GM21786 (cell line): ENCODE results near the gene SAMHD1.
"Not testable (repeated sequence)": the region's sequence is repeated elsewhere in the genome, so short reads cannot be mapped to it uniquely, and the experiment has no call there.

ENCODE experiments used
- ATAC-seq: cut with Tn5 transposase; IDR thresholded peaks from one replicate; pipeline ENCODE4 v1.9.1; 2021; ENCODE audit not compliant: unreplicated experiment

The SAMHD1 gene

GRCh38 chr20:36951198-36951978, at the start of gene SAMHD1:
Gene SAMHD1 (minus strand): TSS chr20:36951708. CDS start chr20:36951643, 65 bp downstream.
- peak; percentile 88 for ATAC-seq

DNA sequence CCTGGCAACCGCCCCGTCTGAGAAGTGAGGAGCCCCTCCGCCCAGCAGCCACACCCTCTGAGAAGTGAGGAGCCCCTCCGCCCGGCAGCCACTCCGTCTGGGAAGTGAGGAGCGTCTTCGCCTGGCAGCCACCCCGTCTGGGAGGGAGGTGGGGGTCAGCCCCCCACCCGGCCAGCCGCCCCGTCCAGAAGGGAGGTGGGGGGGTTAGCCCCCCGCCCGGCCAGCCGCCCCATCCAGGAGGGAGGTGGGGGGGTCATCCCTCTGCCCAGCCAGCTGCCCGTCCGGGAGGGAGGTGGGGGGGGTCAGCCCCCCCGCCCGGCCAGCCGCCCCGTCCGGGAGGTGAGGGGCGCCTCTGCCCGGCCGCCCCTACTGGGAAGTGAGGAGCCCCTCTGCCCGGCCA, 48.7 kb upstream of the SAMHD1 start:
- ATAC-seq, result not testable (repeated sequence)

DNA sequence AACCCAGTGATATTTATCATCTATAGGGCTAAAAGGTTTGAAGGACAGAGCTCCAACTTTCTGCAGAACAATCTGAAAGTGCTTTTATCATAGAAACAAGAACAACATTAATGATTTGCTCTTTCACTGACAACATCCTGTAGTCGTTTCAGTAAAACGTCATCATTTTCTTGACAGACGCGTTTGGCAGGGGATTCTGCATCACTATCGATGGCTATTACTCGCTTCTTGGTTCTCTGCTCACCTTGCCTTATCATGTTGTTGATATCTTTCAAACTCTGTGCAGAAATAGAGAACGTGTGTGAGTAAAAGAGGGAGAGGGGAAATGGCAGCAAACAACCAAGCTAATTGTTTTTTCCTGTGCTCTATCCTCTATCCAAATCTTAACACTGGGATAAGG, 47.1 kb upstream of the SAMHD1 start:
- no peak for ATAC-seq

DNA sequence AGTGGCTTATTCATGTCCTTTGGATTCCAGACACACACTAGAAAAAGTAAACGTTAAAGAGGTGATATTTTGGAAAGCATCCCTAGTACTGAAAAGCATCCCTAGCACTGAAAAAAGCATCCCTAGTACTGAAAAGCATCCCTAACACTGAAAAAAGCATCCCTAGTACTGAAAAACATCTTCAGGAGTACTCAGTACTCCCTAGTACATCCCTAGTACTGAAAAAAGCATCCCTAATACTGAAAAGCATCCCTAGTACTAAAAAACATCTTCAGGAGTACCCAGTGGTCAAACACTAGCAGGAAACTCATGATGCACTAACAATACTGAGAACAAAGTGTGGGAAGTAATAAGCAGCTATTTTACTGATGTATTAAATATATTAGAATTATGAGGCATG, 45.6 kb upstream of the SAMHD1 start:
- ATAC-seq, result no peak

GRCh38 chr20:36994221-36994620, 42.7 kb upstream of the SAMHD1 start:
- ATAC-seq, result not testable (repeated sequence)

- no peak for ATAC-seq
Measured at GRCh38 chr20:36992802-36993334, 41.4 kb upstream of the SAMHD1 start.

GRCh38 chr20:36991703-36992102, 40.2 kb upstream of the SAMHD1 start:
- ATAC-seq, result no peak

- ATAC-seq, result no peak
Measured at GRCh38 chr20:36989797-36990196, 38.3 kb upstream of the SAMHD1 start.

DNA sequence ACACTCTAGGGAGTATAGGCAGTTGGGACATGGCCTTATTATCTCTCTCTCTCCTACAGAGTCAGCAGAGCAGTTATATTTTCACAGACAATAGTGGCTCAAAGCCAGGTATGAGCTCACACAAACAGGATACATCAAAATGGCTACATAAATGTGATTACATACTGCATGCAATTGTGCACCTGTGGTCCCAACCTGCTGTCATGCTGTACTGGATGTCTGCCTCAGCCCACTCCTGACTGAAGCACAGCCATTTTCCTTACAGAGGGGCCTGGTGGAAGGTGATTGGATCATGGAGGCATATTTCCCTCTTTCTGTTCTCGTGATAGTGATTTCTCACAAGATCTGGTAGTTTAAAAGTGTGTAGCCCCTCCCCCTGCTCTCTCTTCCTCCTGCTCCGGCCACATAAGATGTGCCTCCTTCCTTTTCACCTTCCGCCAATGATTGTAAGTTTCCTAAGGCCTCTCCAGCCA, 37.0 kb upstream of the SAMHD1 start:
- ATAC-seq, result no peak

DNA sequence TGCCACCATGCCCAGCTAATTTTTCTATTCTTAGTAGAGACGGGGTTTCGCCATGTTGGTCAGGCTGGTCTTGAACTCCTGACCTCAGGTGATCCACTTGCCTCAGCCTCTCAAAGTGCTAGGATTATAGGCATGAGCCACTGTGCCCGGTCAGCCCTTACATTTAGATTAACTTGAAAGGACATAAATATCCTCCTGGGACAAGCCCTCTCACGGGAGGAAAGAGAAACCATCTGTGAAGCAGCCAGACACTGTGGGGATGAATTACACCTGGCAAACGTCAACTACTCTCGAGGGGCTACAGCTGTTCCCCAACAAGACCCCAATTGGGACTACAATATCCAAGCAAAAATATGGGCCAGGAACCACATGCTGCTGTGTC, 32.7 kb upstream of the SAMHD1 start:
- ATAC-seq, result no peak

- ATAC-seq, result no peak
Measured at GRCh38 chr20:36975099-36975818, 23.8 kb upstream of the SAMHD1 start.

- no peak for ATAC-seq
Measured at GRCh38 chr20:36974660-36975059, 23.2 kb upstream of the SAMHD1 start.

DNA sequence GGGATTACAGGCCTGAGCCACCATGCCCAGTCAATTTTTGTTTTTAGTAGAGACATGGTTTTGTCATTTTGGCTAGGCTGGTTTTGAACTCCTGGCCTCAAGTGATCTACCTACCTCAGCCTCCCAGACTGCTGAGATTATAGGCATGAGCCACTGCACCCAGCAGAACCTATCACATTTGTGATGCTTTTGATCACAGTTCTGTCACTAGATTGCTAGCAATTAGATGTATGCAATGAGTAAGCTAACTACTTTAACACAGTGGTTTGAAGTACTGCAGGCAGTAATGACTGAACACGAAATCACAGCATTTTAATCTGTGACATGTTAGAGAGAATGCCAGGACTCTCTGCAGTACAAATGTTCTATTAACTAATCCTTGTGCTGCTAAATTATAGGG, 19.6 kb upstream of the SAMHD1 start:
- ATAC-seq, result no peak

DNA sequence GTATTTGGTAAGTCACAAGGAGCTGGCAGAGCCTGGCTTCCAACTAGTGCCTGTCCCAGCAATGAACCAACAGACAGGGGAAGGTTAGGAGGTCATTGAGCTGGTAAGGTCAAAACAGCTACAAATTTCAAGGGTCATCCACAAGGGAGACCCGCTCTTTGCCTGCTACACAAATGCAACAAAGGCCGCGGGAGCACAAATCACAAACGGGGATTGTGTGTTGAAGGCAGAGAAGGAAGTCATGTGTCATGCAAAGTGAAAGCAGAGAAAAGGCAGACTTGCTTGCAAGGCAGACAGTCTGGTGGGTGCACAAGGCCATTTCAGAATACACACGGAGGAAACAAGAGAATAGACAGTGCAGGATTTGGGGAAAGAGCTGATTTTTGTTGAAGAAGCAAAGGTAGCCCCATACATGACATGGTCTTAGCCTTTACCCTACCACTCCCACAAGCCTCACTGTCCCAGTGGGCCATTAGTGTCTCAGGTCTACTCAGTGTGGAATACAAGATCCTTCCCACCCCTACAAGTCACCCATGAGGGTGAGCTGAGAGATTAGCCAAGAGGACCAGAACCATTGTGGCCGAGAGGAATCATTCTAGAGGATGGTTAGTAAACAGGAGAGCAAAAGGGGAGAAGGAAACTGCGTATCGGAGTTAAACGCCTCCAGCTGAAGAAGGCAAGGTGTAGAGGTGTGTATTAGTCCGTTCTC, 18.1 kb upstream of the SAMHD1 start:
- no peak for ATAC-seq

- ATAC-seq, result no peak
Measured at GRCh38 chr20:36969051-36969450, 17.5 kb upstream of the SAMHD1 start.

DNA sequence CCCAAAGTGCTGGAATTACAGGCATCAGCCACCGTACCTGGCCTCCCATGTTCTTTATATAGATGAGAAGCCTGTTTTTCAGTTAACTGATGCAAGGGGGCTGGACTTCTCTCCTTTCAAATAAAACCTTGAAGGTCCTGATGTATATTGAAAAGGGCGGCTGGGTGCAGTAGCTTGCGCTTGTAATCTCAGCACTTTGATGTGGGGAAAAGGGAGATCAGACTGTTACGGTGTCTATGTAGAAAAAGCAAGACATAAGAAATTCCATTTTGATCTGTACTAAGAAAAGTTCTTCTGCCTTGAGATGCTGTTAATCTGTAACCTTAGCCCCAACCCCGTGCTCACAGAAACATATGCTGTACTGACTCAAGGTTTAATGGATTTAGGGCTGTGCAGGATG, 16.1 kb upstream of the SAMHD1 start:
- ATAC-seq, result no peak

DNA sequence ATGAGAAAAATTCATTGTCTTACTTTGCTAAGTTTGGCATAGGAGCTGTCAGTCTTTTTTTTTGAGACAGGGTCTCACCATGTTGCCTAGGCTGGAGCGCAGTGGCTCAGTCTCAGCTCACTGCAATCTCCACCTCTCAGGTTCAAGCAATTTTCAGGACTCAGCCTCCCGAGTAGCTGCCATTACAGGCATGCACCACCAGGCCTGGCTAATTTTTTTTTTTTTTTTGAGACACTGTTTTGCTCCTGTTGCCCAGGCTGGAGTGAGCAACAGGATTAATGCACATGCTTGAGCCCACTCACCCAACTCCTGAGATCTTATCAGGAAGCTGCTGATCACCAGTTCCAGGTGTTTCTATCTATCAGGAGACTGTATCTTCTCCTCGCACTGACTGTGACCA, 15.5 kb upstream of the SAMHD1 start:
- not testable (repeated sequence) for ATAC-seq

- not testable (repeated sequence) for ATAC-seq
Measured at GRCh38 chr20:36962354-36962941, 10.9 kb upstream of the SAMHD1 start.

GRCh38 chr20:36959242-36959641, 7.7 kb upstream of the SAMHD1 start:
- ATAC-seq, result no peak

DNA sequence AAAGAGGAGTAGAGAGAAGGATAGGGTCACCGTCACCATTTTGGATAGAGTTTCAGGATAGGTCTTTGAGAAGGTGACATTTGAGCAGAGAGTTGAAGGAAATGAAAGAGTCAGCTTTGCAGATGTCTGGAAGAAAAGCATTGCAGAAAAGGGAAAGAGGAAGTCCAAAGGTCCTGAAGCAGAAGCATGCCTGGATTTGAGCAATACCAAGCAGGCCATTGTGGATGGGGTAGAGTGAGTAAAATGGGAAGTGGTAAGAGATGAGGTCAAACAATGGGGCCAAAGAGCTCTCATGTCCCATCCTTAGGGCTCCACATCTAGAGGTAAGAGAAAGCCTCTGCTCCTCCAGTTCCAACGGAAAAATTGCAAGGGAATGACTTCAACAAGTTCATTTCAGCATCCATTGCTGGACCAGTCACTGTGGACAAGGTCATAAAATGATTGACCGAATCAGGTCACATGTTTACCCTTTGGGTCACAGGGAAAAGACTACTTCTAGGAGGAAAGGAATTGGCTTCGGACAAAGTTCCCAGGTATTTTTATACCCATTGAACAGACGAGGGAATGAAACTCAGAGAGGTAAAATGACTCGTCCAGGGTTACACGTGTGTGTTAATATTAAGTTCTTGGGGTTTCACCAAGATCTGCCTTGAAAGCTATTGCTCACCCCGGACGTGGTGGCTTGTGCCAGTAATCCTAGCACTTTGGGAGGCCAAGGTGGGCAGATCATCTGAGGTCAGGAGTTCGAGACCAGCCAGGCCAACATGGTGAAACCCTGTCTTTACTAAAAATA, 6.6 kb upstream of the SAMHD1 start:
- no peak for ATAC-seq
